Measurements from ENCODE around the gene EIF5B. TPM values are rescaled to one million over a fixed set of nuclear protein-coding genes. Genes with fewer than 3 reads are reported as not detected.
"Not testable (repeated sequence)": the region's sequence is repeated elsewhere in the genome, so short reads cannot be mapped to it uniquely, and the experiment has no call there.

Gene EIF5B
- total RNA-seq, 1 experiment from 2014 or later = 49.0 TPM

DNA sequence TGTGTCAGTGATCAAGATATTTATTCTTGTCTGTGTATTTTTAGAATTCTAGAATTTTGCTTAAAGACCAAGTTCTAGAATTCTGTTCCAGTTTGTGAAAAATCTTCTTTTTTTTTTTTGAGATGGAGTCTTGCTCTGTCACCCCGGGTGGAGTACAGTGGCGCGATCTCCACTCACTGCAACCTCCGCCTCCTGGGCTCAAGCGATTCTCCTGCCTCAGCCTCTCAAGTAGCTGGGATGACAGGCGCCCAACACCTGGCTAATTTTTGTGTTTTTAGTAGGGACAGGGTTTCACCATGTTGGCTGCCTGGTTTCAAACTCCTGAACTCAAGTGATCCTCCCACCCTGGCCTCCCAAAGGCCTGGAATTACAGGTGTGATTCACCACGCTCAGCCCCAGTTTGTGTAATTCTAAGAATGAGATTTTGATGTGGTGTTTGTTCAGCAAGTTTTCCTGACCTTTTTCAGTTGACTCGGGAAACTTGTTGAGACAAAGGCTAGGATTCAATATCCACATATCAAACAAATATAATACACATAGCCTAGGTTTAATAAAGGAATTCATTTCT is 3.6 kb downstream of the EIF5B start:
- POLR2A ChIA-PET = no interaction called here
- ATAC-seq = no peak

DNA sequence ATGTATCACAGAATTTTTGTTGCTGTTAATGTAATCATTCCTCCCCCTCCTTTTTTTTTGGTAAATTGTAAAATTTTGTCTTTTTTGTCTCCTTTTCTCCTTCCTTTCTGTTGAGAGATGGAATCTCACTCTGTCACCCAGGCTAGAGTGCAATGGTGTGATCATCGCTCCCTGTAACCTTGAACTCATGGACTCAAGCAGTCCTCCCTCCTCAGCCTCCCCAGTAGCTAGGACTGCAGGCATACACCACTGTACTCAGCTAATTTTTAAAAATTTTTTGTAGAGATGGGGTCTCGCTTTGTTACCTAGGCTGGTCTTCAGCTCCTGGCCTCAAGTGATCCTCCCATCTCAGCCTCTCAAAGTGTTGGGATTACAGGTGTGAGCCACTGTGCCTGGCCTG is 5.3 kb downstream of the EIF5B start:
- no peak overlapping the region for H3K4me3 ChIP-seq (ENCODE audit: low read depth in 2 of 2, low read length in 2 of 2)
- peaks cover 25% of the 10 kb centered on the region; the same call in 1 of the 2 replicates for H3K4me1 ChIP-seq (ENCODE audit: control insufficient read depth, insufficient read depth, low read length)
- intact Hi-C loops (cut with micrococcal nuclease; ENCODE audit: unreplicated experiment) = no loop called here
- no peaks in the 10 kb centered on the region for H3K9me3 ChIP-seq (ENCODE audit: control insufficient read depth, insufficient read depth, low read depth, low read length)
- POLR2A ChIA-PET = no interaction called here
- BruUV-seq (replicated peaks) = no TSS peak
- in situ Hi-C loops (cut with HindIII; ENCODE audit: low pct_unique_long_range_greater_than_20kb, low sequenced_read_pairs) = no loop called here
- no peak for DNase-seq (ENCODE audit: low read depth, low spot score)
- TF ChIP-seq, protein P1, sequence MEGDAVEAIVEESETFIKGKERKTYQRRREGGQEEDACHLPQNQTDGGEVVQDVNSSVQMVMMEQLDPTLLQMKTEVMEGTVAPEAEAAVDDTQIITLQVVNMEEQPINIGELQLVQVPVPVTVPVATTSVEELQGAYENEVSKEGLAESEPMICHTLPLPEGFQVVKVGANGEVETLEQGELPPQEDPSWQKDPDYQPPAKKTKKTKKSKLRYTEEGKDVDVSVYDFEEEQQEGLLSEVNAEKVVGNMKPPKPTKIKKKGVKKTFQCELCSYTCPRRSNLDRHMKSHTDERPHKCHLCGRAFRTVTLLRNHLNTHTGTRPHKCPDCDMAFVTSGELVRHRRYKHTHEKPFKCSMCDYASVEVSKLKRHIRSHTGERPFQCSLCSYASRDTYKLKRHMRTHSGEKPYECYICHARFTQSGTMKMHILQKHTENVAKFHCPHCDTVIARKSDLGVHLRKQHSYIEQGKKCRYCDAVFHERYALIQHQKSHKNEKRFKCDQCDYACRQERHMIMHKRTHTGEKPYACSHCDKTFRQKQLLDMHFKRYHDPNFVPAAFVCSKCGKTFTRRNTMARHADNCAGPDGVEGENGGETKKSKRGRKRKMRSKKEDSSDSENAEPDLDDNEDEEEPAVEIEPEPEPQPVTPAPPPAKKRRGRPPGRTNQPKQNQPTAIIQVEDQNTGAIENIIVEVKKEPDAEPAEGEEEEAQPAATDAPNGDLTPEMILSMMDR (IDR thresholded peaks at IDR 0.05) = no peak
- TF ChIP-seq, protein P2, sequence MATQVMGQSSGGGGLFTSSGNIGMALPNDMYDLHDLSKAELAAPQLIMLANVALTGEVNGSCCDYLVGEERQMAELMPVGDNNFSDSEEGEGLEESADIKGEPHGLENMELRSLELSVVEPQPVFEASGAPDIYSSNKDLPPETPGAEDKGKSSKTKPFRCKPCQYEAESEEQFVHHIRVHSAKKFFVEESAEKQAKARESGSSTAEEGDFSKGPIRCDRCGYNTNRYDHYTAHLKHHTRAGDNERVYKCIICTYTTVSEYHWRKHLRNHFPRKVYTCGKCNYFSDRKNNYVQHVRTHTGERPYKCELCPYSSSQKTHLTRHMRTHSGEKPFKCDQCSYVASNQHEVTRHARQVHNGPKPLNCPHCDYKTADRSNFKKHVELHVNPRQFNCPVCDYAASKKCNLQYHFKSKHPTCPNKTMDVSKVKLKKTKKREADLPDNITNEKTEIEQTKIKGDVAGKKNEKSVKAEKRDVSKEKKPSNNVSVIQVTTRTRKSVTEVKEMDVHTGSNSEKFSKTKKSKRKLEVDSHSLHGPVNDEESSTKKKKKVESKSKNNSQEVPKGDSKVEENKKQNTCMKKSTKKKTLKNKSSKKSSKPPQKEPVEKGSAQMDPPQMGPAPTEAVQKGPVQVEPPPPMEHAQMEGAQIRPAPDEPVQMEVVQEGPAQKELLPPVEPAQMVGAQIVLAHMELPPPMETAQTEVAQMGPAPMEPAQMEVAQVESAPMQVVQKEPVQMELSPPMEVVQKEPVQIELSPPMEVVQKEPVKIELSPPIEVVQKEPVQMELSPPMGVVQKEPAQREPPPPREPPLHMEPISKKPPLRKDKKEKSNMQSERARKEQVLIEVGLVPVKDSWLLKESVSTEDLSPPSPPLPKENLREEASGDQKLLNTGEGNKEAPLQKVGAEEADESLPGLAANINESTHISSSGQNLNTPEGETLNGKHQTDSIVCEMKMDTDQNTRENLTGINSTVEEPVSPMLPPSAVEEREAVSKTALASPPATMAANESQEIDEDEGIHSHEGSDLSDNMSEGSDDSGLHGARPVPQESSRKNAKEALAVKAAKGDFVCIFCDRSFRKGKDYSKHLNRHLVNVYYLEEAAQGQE (IDR thresholded peaks at IDR 0.05; ENCODE audit: insufficient read depth in 1 of 2, low read depth in 2 of 2, low read length in 1 of 2) = no peak
- TF ChIP-seq TCF7L2 (IDR thresholded peaks at IDR 0.05; ENCODE audit: low read depth, low read length) (no peak), SIN3A (IDR thresholded peaks at IDR 0.05; ENCODE audit: borderline replicate concordance, insufficient read depth, low read depth, low read length) (no peak), POLR2AphosphoS5 (IDR thresholded peaks at IDR 0.05; ENCODE audit: low read depth, low read length) (no peak)
- CTCF ChIA-PET = no interaction called here
- H3K27me3 ChIP-seq (ENCODE audit: control insufficient read depth, insufficient read depth, low read length) = no peaks in the 10 kb centered on the region
- ATAC-seq = no peak
- peaks cover 2% of the 10 kb centered on the region; the same call in 1 of the 2 replicates for H3K36me3 ChIP-seq (ENCODE audit: control insufficient read depth, insufficient read depth, low read length)
- H3K27ac ChIP-seq (ENCODE audit: low read length) = no peak overlapping the region

More for the DNA sequence above, 3.6 kb downstream of the EIF5B start:
- no peaks in the 10 kb centered on the region for H3K27me3 ChIP-seq (ENCODE audit: control insufficient read depth, insufficient read depth, low read length)
- H3K4me1 ChIP-seq (ENCODE audit: control insufficient read depth, insufficient read depth, low read length) = peaks cover 25% of the 10 kb centered on the region; the same call in 1 of the 2 replicates
- CTCF ChIA-PET = no interaction called here
- peaks cover 2% of the 10 kb centered on the region; the same call in 1 of the 2 replicates for H3K36me3 ChIP-seq (ENCODE audit: control insufficient read depth, insufficient read depth, low read length)
- H3K9me3 ChIP-seq (ENCODE audit: control insufficient read depth, insufficient read depth, low read depth, low read length) = no peaks in the 10 kb centered on the region
- no peak for DNase-seq (ENCODE audit: low read depth, low spot score)
- H3K4me3 ChIP-seq (ENCODE audit: low read depth in 2 of 2, low read length in 2 of 2) = no peak overlapping the region
- no peak overlapping the region for H3K27ac ChIP-seq (ENCODE audit: low read length)
- BruUV-seq (replicated peaks) = no TSS peak
- in situ Hi-C loops (cut with HindIII; ENCODE audit: low pct_unique_long_range_greater_than_20kb, low sequenced_read_pairs) = no loop called here
- intact Hi-C loops (cut with micrococcal nuclease; ENCODE audit: unreplicated experiment) = no loop called here
- TF ChIP-seq, protein P1 (IDR thresholded peaks at IDR 0.05) = no peak

DNA sequence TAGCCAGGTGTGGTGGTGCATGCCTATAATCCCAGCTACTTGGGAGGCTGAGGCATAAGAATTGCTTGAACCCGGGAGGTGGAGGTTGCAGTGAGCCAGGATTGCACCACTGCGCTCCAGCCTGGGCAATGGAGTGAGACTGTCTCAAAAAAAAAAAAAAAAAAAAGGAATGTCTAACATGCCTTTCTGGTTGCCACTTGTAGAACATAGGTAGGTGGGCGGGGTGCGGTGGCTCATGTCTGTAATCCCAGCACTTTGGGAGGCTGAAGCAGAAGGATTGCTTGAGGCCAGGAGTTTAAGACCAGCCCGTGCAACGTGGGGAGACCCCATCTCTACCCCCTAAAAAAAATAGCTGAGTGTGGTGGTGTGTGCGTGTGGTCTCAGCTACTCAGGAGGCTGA is 8.3 kb downstream of the EIF5B start:
- H3K4me1 ChIP-seq (ENCODE audit: control insufficient read depth, insufficient read depth, low read length); H3K27ac ChIP-seq (ENCODE audit: low read length); H3K27me3 ChIP-seq (ENCODE audit: control insufficient read depth, insufficient read depth, low read length); H3K9me3 ChIP-seq (ENCODE audit: control insufficient read depth, insufficient read depth, low read depth, low read length); CTCF ChIA-PET; intact Hi-C loops (cut with micrococcal nuclease; ENCODE audit: unreplicated experiment); in situ Hi-C loops (cut with HindIII; ENCODE audit: low pct_unique_long_range_greater_than_20kb, low sequenced_read_pairs); POLR2A ChIA-PET; H3K4me3 ChIP-seq (ENCODE audit: low read depth in 2 of 2, low read length in 2 of 2); DNase-seq (ENCODE audit: low read depth, low spot score); ATAC-seq; BruUV-seq (replicated peaks); H3K36me3 ChIP-seq (ENCODE audit: control insufficient read depth, insufficient read depth, low read length): not testable (repeated sequence)

Data from Panc1 (cell line).